Neural progenitor cell (in vitro differentiated cells): ENCODE data around the gene PPT2. TPM values are rescaled to one million over a fixed set of nuclear protein-coding genes. Genes with fewer than 3 reads are reported as not detected.

ENCODE experiments used
- DNase-seq: peaks from one replicate; pipeline ENCODE4 v3.0.0-alpha.2; 2016; ENCODE audit warnings: low spot score
- H2AFZ ChIP-seq: fragments of 200-600 bp; sonication (generic); replicated peaks from 2 replicates; pipeline ENCODE4 v1.6.1; 2016; ENCODE audit warnings: antibody characterized with exemption
- H3F3A ChIP-seq: fragments of 200-600 bp; sonication (generic); 2 replicates; pipeline ENCODE4 v1.6.1; 2016; ENCODE audit warnings: antibody characterized with exemption, low read depth
- H3K27ac ChIP-seq: fragments of 200-600 bp; sonication (generic); 2 replicates; pipeline ENCODE4 v1.5.1; 2016; ENCODE audit warnings: mild to moderate bottlenecking
- H3K27me3 ChIP-seq: fragments of 200-600 bp; sonication (generic); 2 replicates; pipeline ENCODE4 v1.6.1; 2016; ENCODE audit warnings: mild to moderate bottlenecking, moderate library complexity
- H3K36me3 ChIP-seq: fragments of 200-600 bp; sonication (generic); 2 replicates; pipeline ENCODE4 v1.5.1; 2016
- H3K4me1 ChIP-seq: fragments of 200-600 bp; sonication (generic); 2 replicates; pipeline ENCODE4 v1.6.1; 2016; ENCODE audit warnings: mixed run types
- H3K4me2 ChIP-seq: fragments of 200-600 bp; sonication (generic); 2 replicates; pipeline ENCODE4 v1.6.1; 2016
- H3K4me3 ChIP-seq: fragments of 200-600 bp; sonication (generic); 2 replicates; pipeline ENCODE4 v1.5.1; 2016
- H3K79me2 ChIP-seq: fragments of 200-600 bp; sonication (generic); 2 replicates; pipeline ENCODE4 v1.6.1; 2016; ENCODE audit warnings: low read depth
- H3K9ac ChIP-seq: fragments of 200-600 bp; sonication (generic); 2 replicates; pipeline ENCODE4 v1.6.1; 2016
- H3K9me3 ChIP-seq: fragments of 200-600 bp; sonication (generic); 2 replicates; pipeline ENCODE4 v1.5.1; 2016; ENCODE audit warnings: low read depth
- H4K20me1 ChIP-seq: fragments of 200-600 bp; sonication (generic); 2 replicates; pipeline ENCODE4 v1.6.1; 2016; ENCODE audit warnings: low read depth
- H3K27ac Mint-ChIP-seq: 3 replicates; pipeline ENCODE4 v1.8.0; 2021; ENCODE audit warnings: mixed read lengths
- H3K27me3 Mint-ChIP-seq: 2 replicates; pipeline ENCODE4 v1.8.0; 2022; ENCODE audit warnings: low read depth, mild to moderate bottlenecking, inconsistent platforms, moderate library complexity, mixed read lengths; ENCODE audit not compliant: insufficient read depth
- H3K36me3 Mint-ChIP-seq: 3 replicates; pipeline ENCODE4 v1.8.0; 2021; ENCODE audit warnings: mixed read lengths
- H3K4me1 Mint-ChIP-seq: 3 replicates; pipeline ENCODE4 v1.8.0; 2021; ENCODE audit warnings: mixed read lengths
- H3K4me3 Mint-ChIP-seq: 3 replicates; pipeline ENCODE4 v1.8.0; 2021; ENCODE audit warnings: mild to moderate bottlenecking, moderate library complexity, mixed read lengths
- H3K9me3 Mint-ChIP-seq: 3 replicates; pipeline ENCODE4 v1.8.0; 2020; ENCODE audit warnings: mixed read lengths
- CTCF ChIP-seq: fragments of 200-600 bp; sonication (generic); IDR thresholded peaks from 2 replicates; pipeline ENCODE4 v1.5.1; 2017; ENCODE audit warnings: antibody characterized with exemption, mild to moderate bottlenecking
- EZH2 ChIP-seq: fragments of 200-600 bp; sonication (generic); IDR thresholded peaks from 2 replicates; pipeline ENCODE4 v1.6.1; 2017; ENCODE audit warnings: antibody characterized with exemption, mild to moderate bottlenecking, moderate library complexity
- EZH2phosphoT487 ChIP-seq: fragments of 200-600 bp; sonication (generic); IDR thresholded peaks from 2 replicates; pipeline ENCODE4 v1.6.1; 2017; ENCODE audit warnings: antibody characterized with exemption
- total RNA-seq: library from RNA; depleted of rRNA; stranded (reverse); fragments of >200 nt; gene quantifications from 2 replicates; pipeline ENCODE4 v1.2.3, GENCODE V29; 2015; ENCODE audit warnings: low replicate concordance

PPT2 gene
- total RNA-seq, 1 donor from 2014 or later: 18.6 TPM

GRCh38 chr6:32156891-32157290 is 3.0 kb downstream of the PPT2 start:
- Mint-ChIP-seq H3K27me3 (peaks cover 15% of the 10 kb centered on the region), H3K36me3 (peaks cover 18% of the 10 kb centered on the region), H3K4me1 (peaks cover 29% of the 10 kb centered on the region), H3K4me3 (no peak overlapping the region), H3K27ac (no peak overlapping the region), H3K9me3 (no peaks in the 10 kb centered on the region)
- Histone ChIP-seq H3K4me2 (no peak overlapping the region), H3K9ac (no peak overlapping the region), H3K36me3 (no peaks in the 10 kb centered on the region), H3F3A (peaks cover 6% of the 10 kb centered on the region), H4K20me1 (peaks cover 5% of the 10 kb centered on the region), H2AFZ (no peak overlapping the region), H3K27ac (no peak overlapping the region), H3K4me1 (peaks cover 13% of the 10 kb centered on the region), H3K79me2 (peaks cover 9% of the 10 kb centered on the region), H3K4me3 (no peak overlapping the region), H3K27me3 (peaks cover 14% of the 10 kb centered on the region), H3K9me3 (no peaks in the 10 kb centered on the region)
- DNase-seq: no peak
- TF ChIP-seq EZH2phosphoT487 (no peak), CTCF (no peak), EZH2 (no peak)

GRCh38 chr6:32158052-32158451 is 4.1 kb downstream of the PPT2 start:
- peaks cover 2% of the 10 kb centered on the region for H3K27me3 ChIP-seq
- TF ChIP-seq CTCF (no peak), EZH2 (no peak), EZH2phosphoT487 (no peak)
- no peak overlapping the region for H2AFZ ChIP-seq
- Mint-ChIP-seq H3K4me1 (peaks cover 18% of the 10 kb centered on the region), H3K9me3 (no peaks in the 10 kb centered on the region), H3K27me3 (peaks cover 10% of the 10 kb centered on the region), H3K27ac (no peak overlapping the region), H3K4me3 (no peak overlapping the region), H3K36me3 (peaks cover 26% of the 10 kb centered on the region)
- no peak overlapping the region for H3K9ac ChIP-seq
- H3K4me3 ChIP-seq: no peak overlapping the region
- peaks cover 9% of the 10 kb centered on the region for H3K79me2 ChIP-seq
- H3K4me1 ChIP-seq: peaks cover 2% of the 10 kb centered on the region
- no peaks in the 10 kb centered on the region for H3K9me3 ChIP-seq
- no peak overlapping the region for H3K4me2 ChIP-seq
- no peaks in the 10 kb centered on the region for H3F3A ChIP-seq
- DNase-seq: no peak
- no peak overlapping the region for H3K27ac ChIP-seq
- no peaks in the 10 kb centered on the region for H3K36me3 ChIP-seq
- peaks cover 5% of the 10 kb centered on the region for H4K20me1 ChIP-seq

GRCh38 chr6:32163559-32164258 is 9.8 kb downstream of the PPT2 start:
- H3K79me2 ChIP-seq: no peaks in the 10 kb centered on the region
- no peaks in the 10 kb centered on the region for H3K27me3 ChIP-seq
- Mint-ChIP-seq H3K4me3 (no peak overlapping the region), H3K4me1 (peaks cover 9% of the 10 kb centered on the region), H3K27me3 (peaks cover 2% of the 10 kb centered on the region), H3K36me3 (peaks cover 31% of the 10 kb centered on the region), H3K9me3 (no peaks in the 10 kb centered on the region), H3K27ac (peak overlapping the region; percentile 89)
- peak overlapping the region; percentile 54 for H3K4me2 ChIP-seq
- no peak overlapping the region for H2AFZ ChIP-seq
- no peak overlapping the region for H3K9ac ChIP-seq
- peaks cover 46% of the 10 kb centered on the region for H3F3A ChIP-seq
- H3K27ac ChIP-seq: peak overlapping the region; percentile 85
- TF ChIP-seq EZH2phosphoT487: no peak
- no peak for TF ChIP-seq EZH2
- TF ChIP-seq CTCF: no peak
- H3K36me3 ChIP-seq: no peaks in the 10 kb centered on the region
- no peaks in the 10 kb centered on the region for H3K9me3 ChIP-seq
- peaks cover 6% of the 10 kb centered on the region for H4K20me1 ChIP-seq
- peaks cover 30% of the 10 kb centered on the region for H3K4me1 ChIP-seq
- peak; percentile 43 for DNase-seq
- peak overlapping the region; percentile 8 for H3K4me3 ChIP-seq
